Astrocyte (in vitro differentiated cells and primary cell): ENCODE measurements around the gene ABCC4. TPM values are rescaled to one million over a fixed set of nuclear protein-coding genes. Genes with fewer than 3 reads are reported as not detected.

Experiments
- DNase-seq: peaks from one replicate; pipeline ENCODE4 v3.0.0-alpha.2; 2010; ENCODE audit warnings: low read depth
- FAIRE-seq: peaks from 2 replicates; lab custom pipeline; 2011; peaks lifted over from hg19 to GRCh38; lab: Jason Lieb, UNC
- H2AFZ ChIP-seq: 2 replicates; pipeline ENCODE4 v1.6.0; 2012; ENCODE audit warnings: low read depth, low read length, inconsistent platforms
- H3K27ac ChIP-seq: 2 replicates; pipeline ENCODE4 v1.5.1; 2011; ENCODE audit warnings: low read depth, low read length, inconsistent platforms
- H3K27me3 ChIP-seq: 2 replicates; pipeline ENCODE4 v1.6.0; 2011; ENCODE audit warnings: low read length, inconsistent platforms; ENCODE audit not compliant: insufficient read depth
- H3K36me3 ChIP-seq: 2 replicates; pipeline ENCODE4 v1.5.1; 2011; ENCODE audit warnings: low read length, inconsistent platforms; ENCODE audit not compliant: insufficient read depth
- H3K4me1 ChIP-seq: 2 replicates; pipeline ENCODE4 v1.5.1; 2011; ENCODE audit warnings: low read length, inconsistent platforms; ENCODE audit not compliant: insufficient read depth
- H3K4me2 ChIP-seq: 2 replicates; pipeline ENCODE4 v1.6.0; 2012; ENCODE audit warnings: low read length, inconsistent platforms
- H3K4me3 ChIP-seq: 2 replicates; pipeline ENCODE4 v1.5.1; 2011; ENCODE audit warnings: low read depth, mild to moderate bottlenecking, low read length, inconsistent platforms; ENCODE audit not compliant: insufficient read depth
- H3K79me2 ChIP-seq: 2 replicates; pipeline ENCODE4 v1.6.0; 2012; ENCODE audit warnings: mild to moderate bottlenecking, low read length, inconsistent platforms; ENCODE audit not compliant: insufficient read depth
- H3K9ac ChIP-seq: 2 replicates; pipeline ENCODE4 v1.6.0; 2012; ENCODE audit warnings: mild to moderate bottlenecking, low read length, inconsistent platforms
- H3K9me3 ChIP-seq: 2 replicates; pipeline ENCODE4 v1.5.1; 2012; ENCODE audit warnings: low read depth, mild to moderate bottlenecking, low read length, inconsistent platforms; ENCODE audit not compliant: insufficient read depth
- H4K20me1 ChIP-seq: 2 replicates; pipeline ENCODE4 v1.6.0; 2012; ENCODE audit warnings: low read length, inconsistent platforms; ENCODE audit not compliant: insufficient read depth
- H3K27ac Mint-ChIP-seq: one replicate; pipeline ENCODE4 v1.8.0; 2021; ENCODE audit warnings: mild to moderate bottlenecking, mixed read lengths; ENCODE audit not compliant: unreplicated experiment
- H3K27me3 Mint-ChIP-seq: one replicate; pipeline ENCODE4 v1.8.0; 2021; ENCODE audit warnings: low read depth, mixed read lengths; ENCODE audit not compliant: unreplicated experiment
- H3K36me3 Mint-ChIP-seq: one replicate; pipeline ENCODE4 v1.8.0; 2021; ENCODE audit warnings: low read depth, mixed read lengths; ENCODE audit not compliant: unreplicated experiment
- H3K4me1 Mint-ChIP-seq: one replicate; pipeline ENCODE4 v1.8.0; 2021; ENCODE audit warnings: low read depth, mixed read lengths; ENCODE audit not compliant: unreplicated experiment
- H3K4me3 Mint-ChIP-seq: one replicate; pipeline ENCODE4 v1.8.0; 2021; ENCODE audit warnings: mild to moderate bottlenecking, moderate library complexity, mixed read lengths; ENCODE audit not compliant: unreplicated experiment
- H3K9me3 Mint-ChIP-seq: one replicate; pipeline ENCODE4 v1.8.0; 2021; ENCODE audit warnings: mild to moderate bottlenecking, mixed read lengths; ENCODE audit not compliant: unreplicated experiment
- EZH2 ChIP-seq: IDR thresholded peaks from 2 replicates; pipeline ENCODE4 v1.6.1; 2012; ENCODE audit warnings: mild to moderate bottlenecking, low read length, inconsistent platforms; ENCODE audit not compliant: insufficient read depth
- total RNA-seq: library from RNA; stranded (reverse); gene quantifications from 2 replicates; pipeline ENCODE4 v1.2.1, GENCODE V29; 2021
- TF ChIP-seq, protein P1 (sequence below): IDR thresholded peaks from 2 replicates; pipeline ENCODE4 v1.5.1; 2011; ENCODE audit warnings: low read depth, mild to moderate bottlenecking, inconsistent platforms, low read length, moderate library complexity; ENCODE audit not compliant: insufficient read depth

Gene ABCC4
- total RNA-seq, 1 donor from 2014 or later, result 15.6 TPM

DNA sequence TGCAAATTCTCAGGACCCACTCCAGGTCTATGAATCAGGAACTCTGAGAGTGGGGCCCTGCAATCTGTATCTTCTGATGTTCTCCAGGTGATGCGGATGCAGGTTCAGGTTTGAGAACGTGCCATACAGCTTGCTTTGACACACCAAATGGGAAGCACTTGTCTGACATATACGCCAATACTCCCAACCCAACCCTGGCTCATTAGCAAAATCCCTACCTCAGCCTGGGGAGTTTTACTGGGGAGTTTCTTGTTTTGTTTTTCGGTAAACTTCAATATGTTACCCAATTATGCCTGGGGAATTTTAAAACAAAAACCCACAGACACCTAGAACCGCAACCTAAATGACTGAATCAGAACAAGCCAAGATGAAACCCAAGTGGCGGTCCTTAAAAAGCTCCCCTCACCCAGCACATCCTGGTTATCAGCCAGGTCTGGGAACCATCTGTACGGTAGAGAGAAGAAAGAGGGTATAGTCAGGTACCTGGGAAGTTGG lies 41.2 kb downstream of the ABCC4 start:
- Histone ChIP-seq H3K36me3 (no peaks in the 10 kb centered on the region), H3K4me1 (peaks cover 15% of the 10 kb centered on the region), H3K4me2 (no peak overlapping the region), H3K9me3 (no peaks in the 10 kb centered on the region), H3K27ac (no peak overlapping the region), H2AFZ (no peak overlapping the region), H3K27me3 (no peaks in the 10 kb centered on the region), H3K9ac (no peak overlapping the region), H3K4me3 (no peak overlapping the region), H4K20me1 (peaks cover 5% of the 10 kb centered on the region), H3K79me2 (no peaks in the 10 kb centered on the region)
- H3K27me3 Mint-ChIP-seq, result no peaks in the 10 kb centered on the region
- no peak overlapping the region for H3K27ac Mint-ChIP-seq
- no peak for FAIRE-seq
- DNase-seq, result no peak
- H3K4me3 Mint-ChIP-seq, result no peak overlapping the region
- peaks cover 24% of the 10 kb centered on the region for H3K4me1 Mint-ChIP-seq
- peaks cover 2% of the 10 kb centered on the region for H3K9me3 Mint-ChIP-seq
- TF ChIP-seq EZH2, result no peak
- TF ChIP-seq, protein P1, sequence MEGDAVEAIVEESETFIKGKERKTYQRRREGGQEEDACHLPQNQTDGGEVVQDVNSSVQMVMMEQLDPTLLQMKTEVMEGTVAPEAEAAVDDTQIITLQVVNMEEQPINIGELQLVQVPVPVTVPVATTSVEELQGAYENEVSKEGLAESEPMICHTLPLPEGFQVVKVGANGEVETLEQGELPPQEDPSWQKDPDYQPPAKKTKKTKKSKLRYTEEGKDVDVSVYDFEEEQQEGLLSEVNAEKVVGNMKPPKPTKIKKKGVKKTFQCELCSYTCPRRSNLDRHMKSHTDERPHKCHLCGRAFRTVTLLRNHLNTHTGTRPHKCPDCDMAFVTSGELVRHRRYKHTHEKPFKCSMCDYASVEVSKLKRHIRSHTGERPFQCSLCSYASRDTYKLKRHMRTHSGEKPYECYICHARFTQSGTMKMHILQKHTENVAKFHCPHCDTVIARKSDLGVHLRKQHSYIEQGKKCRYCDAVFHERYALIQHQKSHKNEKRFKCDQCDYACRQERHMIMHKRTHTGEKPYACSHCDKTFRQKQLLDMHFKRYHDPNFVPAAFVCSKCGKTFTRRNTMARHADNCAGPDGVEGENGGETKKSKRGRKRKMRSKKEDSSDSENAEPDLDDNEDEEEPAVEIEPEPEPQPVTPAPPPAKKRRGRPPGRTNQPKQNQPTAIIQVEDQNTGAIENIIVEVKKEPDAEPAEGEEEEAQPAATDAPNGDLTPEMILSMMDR, result no peak
- H3K36me3 Mint-ChIP-seq, result peaks cover 6% of the 10 kb centered on the region

DNA sequence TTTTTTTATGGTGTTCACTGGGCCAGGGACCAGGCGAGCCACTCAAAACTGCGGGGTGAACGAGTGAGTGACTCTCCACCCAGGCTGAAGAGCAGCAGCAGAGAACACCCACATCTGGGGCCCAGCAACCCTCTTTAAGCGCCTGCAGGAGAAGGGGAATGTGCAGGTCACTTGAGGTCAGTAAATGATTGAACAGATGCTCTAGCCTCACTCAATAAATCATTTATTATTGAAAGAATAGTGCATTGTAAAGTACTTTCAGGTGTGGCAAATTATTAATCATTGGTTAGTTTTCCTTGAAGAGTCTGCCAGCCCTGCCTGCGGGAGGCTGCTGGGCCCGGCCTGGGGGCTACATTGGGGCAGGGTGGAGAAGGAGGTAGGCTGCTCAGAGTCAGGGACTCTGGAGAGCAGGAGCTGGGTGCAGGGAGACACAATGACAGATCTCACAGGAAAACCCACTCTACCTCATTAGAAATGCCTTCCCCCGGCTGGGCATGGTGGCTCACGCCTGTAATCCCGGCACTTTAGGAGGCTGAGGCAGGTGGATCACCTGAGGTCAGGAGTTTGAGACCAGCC lies 42.5 kb downstream of the ABCC4 start:
- no peak overlapping the region for H2AFZ ChIP-seq
- H3K27ac Mint-ChIP-seq, result peak overlapping the region; percentile 9

More for the DNA sequence above, 42.5 kb downstream of the ABCC4 start:
- no peak overlapping the region for H3K9ac ChIP-seq
- Mint-ChIP-seq H3K4me3 (no peak overlapping the region), H3K9me3 (peaks cover 2% of the 10 kb centered on the region), H3K27me3 (no peaks in the 10 kb centered on the region), H3K36me3 (peaks cover 6% of the 10 kb centered on the region), H3K4me1 (peaks cover 33% of the 10 kb centered on the region)
- H4K20me1 ChIP-seq, result peaks cover 5% of the 10 kb centered on the region
- H3K79me2 ChIP-seq, result no peaks in the 10 kb centered on the region
- peaks cover 23% of the 10 kb centered on the region for H3K4me1 ChIP-seq
- H3K27ac ChIP-seq, result no peak overlapping the region
- TF ChIP-seq EZH2, result no peak
- TF ChIP-seq, protein P1, result no peak
- FAIRE-seq, result no peak
- no peak for DNase-seq
- no peaks in the 10 kb centered on the region for H3K36me3 ChIP-seq
- no peaks in the 10 kb centered on the region for H3K9me3 ChIP-seq
- no peak overlapping the region for H3K4me3 ChIP-seq
- no peaks in the 10 kb centered on the region for H3K27me3 ChIP-seq
- H3K4me2 ChIP-seq, result no peak overlapping the region
